ENCODE measurements around the gene CYP46A1. TPM values are rescaled to one million over a fixed set of nuclear protein-coding genes. Genes with fewer than 3 reads are reported as not detected.

Gene CYP46A1
- total RNA-seq, 1 experiment from 2014 or later, result 0.59 TPM

DNA sequence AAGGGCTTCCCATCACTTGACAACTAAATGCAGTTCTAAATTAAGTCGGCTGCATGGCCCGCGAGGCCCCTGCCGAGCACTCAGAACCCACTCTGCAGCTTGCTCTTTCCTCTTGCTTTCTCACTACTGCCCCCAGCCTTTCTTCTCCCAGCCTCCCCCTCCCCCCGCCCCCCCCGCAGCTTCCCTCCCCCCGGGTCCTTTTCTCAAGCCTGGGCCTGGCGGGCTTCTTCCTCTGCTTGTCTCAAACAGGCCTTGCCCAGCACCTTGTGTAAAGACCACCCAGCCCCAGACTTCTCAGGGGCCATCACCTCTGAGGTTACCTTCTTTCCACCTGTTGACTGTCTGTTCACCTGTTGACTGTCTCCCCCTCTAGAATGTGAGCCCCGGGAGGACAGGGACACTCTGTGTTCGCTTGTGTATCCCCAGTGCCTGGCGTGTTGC, 1.1 kb downstream of the CYP46A1 start:
- Histone ChIP-seq H2BK120ac (ENCODE audit: low read depth, low read length, poor library complexity, severe bottlenecking) (no peak overlapping the region), H3K4me2 (ENCODE audit: insufficient read depth, insufficient read length, low read length) (no peak overlapping the region), H3K18ac (ENCODE audit: insufficient read length, low read depth, low read length) (no peak overlapping the region), H3K79me1 (ENCODE audit: insufficient read depth, low read depth, low read length, poor library complexity, severe bottlenecking) (no peaks in the 10 kb centered on the region), H3K56ac (ENCODE audit: insufficient read length, low read depth, low read length) (no peak overlapping the region), H3K27me3 (ENCODE audit: insufficient read depth, low read length) (no peaks in the 10 kb centered on the region), H3K9ac (ENCODE audit: extremely low read depth, insufficient read length, low read length) (no peak overlapping the region), H3K23ac (ENCODE audit: insufficient read length, low read depth, low read length) (no peak overlapping the region), H3K27ac (ENCODE audit: insufficient read length, low read depth, low read length) (no peak overlapping the region), H3K79me2 (ENCODE audit: insufficient read depth, low read length) (no peaks in the 10 kb centered on the region), H3K9me3 (ENCODE audit: control insufficient read depth, low read depth, low read length) (no peaks in the 10 kb centered on the region), H2AFZ (ENCODE audit: low read length) (no peak overlapping the region), H2AK5ac (ENCODE audit: insufficient read length, low read length) (no peak overlapping the region), H2BK15ac (ENCODE audit: low read depth, low read length) (no peak overlapping the region), H4K5ac (ENCODE audit: insufficient read length, low read depth, low read length) (no peak overlapping the region), H4K91ac (ENCODE audit: insufficient read length, low read depth, low read length) (no peak overlapping the region), H3K4me1 (ENCODE audit: insufficient read depth, low read length) (no peaks in the 10 kb centered on the region), H2BK12ac (ENCODE audit: insufficient read length, low read depth, low read length) (no peak overlapping the region), H4K20me1 (ENCODE audit: control insufficient read depth, insufficient read depth, insufficient read length) (no peaks in the 10 kb centered on the region), H4K8ac (replicated peaks; ENCODE audit: insufficient read length, low read depth, low read length) (no peak overlapping the region), H3K4ac (ENCODE audit: low read depth, low read length) (no peak overlapping the region), H2BK20ac (ENCODE audit: low read depth, low read length, poor library complexity, severe bottlenecking) (no peak overlapping the region), H3K14ac (ENCODE audit: insufficient read depth, low read length) (no peak overlapping the region), H3T11ph (ENCODE audit: low read length) (no peak overlapping the region), H2BK5ac (ENCODE audit: insufficient read length, low read length) (no peak overlapping the region), H3K23me2 (ENCODE audit: insufficient read length, low read depth, low read length, poor library complexity, severe bottlenecking) (peaks cover 8% of the 10 kb centered on the region)
- DNase-seq, result peak; percentile 33
- WGBS (ENCODE audit: extremely low coverage, insufficient read length, low lambda C conversion rate), result no CpG with 5 or more reads among the region's 11 CpGs
- H3K36me3 Mint-ChIP-seq (ENCODE audit: insufficient read depth in 1 of 3, low read depth in 3 of 3), result no peaks in the 10 kb centered on the region
- peak overlapping the region; percentile 58 to 80 for H3K4me3 Mint-ChIP-seq
- H3K27me3 Mint-ChIP-seq (ENCODE audit: low read depth), result peaks cover 16% of the 10 kb centered on the region
- no peaks in the 10 kb centered on the region for H3K9me3 Mint-ChIP-seq
- H3K4me1 Mint-ChIP-seq, result peaks cover 20 to 34% of the 10 kb centered on the region in 2 experiments
- TF ChIP-seq, protein P1, sequence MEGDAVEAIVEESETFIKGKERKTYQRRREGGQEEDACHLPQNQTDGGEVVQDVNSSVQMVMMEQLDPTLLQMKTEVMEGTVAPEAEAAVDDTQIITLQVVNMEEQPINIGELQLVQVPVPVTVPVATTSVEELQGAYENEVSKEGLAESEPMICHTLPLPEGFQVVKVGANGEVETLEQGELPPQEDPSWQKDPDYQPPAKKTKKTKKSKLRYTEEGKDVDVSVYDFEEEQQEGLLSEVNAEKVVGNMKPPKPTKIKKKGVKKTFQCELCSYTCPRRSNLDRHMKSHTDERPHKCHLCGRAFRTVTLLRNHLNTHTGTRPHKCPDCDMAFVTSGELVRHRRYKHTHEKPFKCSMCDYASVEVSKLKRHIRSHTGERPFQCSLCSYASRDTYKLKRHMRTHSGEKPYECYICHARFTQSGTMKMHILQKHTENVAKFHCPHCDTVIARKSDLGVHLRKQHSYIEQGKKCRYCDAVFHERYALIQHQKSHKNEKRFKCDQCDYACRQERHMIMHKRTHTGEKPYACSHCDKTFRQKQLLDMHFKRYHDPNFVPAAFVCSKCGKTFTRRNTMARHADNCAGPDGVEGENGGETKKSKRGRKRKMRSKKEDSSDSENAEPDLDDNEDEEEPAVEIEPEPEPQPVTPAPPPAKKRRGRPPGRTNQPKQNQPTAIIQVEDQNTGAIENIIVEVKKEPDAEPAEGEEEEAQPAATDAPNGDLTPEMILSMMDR (conservative IDR thresholded peaks at IDR 0.05), result no peak
- no peak overlapping the region for H3K27ac Mint-ChIP-seq

All from H9 (cell line).